Limb (tissue), 2 donors: ENCODE results near the gene CASKIN1.
"Not testable (repeated sequence)": the region's sequence is repeated elsewhere in the genome, so short reads cannot be mapped to it uniquely, and the experiment has no call there.

Experiments
- DNase-seq, 2 donors: peaks; one replicate each; pipeline ENCODE4 v3.0.0-alpha.2; 2016; ENCODE audit errors: extremely low spot score in 2 of 2

The CASKIN1 gene

DNA sequence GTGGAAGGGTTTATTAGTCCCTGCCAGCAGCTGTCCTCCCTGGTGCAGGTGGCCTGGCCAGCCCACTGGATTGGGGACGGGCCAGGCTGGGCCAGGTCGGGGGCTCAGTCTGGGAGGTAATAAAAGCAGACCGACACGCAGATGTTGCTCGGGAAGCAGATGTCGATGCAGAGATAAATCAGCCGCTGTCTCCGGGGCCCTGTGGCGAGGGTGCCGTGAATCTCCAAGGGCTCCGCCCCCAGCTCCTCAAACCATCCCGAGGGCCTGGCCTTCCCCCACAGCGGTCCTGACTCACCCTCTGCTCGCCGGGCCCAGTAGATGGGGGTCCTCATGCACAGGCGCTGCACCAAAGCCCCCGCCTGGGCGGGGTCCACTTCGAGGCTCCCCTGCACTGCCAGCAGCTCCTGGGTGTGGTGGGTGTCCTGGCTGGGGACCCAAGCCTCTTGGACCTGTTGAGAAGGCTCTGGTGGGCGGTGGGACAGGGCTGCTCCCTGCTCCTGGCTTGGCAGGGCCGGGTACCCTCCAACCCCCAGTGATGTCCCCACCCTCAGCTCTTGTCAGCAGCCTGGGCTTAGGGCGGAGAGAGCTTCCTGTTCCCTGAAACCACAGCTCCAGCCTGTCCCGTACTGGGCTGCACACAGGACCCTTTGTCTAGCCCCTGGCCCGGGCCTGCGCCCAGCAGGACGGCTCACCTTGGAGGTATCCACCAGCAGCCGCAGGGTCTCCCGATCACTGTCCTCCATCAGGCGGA, 13.0 kb upstream of the CASKIN1 start:
- no peak for DNase-seq

- DNase-seq: no peak
Observed at GRCh38 chr16:2208772-2209171, 12.4 kb upstream of the CASKIN1 start.

GRCh38 chr16:2208308-2208707, 11.9 kb upstream of the CASKIN1 start:
- no peak for DNase-seq

DNA sequence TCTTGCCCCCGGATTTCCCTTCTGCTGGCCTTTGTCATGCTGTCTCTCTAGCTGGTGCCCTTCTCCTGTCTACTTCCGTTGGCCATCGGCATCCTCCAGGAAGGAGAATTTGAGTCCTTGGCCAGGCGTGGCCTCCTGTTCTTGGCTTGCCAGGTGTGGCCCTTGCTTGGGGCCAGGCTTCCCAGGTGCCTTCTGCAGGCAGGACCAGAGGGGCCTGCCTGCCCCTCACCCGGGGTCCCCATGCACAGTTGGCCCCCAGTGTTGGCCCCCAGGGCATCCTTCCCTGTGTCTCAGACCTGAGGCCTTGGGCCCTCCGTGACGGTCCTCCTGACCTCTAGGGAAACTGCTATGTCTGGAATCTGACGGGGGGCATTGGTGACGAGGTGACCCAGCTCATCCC, 11.5 kb upstream of the CASKIN1 start:
- DNase-seq: no peak

DNA sequence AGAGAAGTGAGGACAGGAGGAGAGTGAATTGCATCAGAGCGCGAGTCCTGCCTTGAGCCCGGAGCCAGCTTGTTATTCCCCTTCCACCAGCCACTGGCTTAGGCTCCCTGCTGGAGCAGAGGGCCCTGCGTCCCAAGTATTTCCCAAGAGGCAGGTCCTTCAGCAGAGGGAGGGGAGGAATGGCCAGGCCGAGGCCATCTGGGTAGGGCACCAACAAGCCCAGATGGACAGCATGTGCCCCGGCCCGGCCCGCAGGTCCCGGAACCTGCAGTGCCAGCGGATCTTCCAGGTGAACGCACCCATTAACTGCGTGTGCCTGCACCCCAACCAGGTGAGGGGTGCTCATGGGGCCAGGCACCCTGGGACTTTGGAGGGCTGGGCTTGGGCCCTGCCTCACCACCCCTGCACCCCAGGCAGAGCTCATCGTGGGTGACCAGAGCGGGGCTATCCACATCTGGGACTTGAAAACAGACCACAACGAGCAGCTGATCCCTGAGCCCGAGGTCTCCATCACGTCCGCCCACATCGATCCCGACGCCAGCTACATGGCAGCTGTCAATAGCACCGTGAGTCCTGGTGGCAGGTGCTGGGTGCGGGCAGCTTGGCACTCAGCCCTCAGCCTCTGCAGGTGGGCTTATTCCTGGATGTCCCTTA, 10.5 kb upstream of the CASKIN1 start:
- DNase-seq: no peak

GRCh38 chr16:2206420-2206779, 10.0 kb upstream of the CASKIN1 start:
- no peak for DNase-seq

DNA sequence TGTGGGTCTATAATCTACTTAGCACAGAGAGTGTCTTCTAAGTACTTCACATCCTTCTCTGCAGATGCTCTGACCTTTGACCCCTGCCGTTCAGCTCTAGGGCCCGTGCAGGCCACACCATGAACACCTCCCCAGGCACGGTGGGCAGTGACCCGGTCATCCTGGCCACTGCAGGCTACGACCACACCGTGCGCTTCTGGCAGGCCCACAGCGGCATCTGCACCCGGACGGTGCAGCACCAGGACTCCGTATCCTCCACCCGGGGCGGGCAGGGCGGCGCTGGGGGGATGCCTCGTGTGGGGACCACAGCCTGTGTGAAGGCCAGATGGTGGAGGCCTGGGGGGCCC, 9.5 kb upstream of the CASKIN1 start:
- peak in 1 of 2 donors; percentile 59 for DNase-seq

GRCh38 chr16:2205104-2205966, 8.9 kb upstream of the CASKIN1 start, which contains the start of gene MLST8:
Gene MLST8, plus strand, starts transcription at chr16:2205454. Its CDS starts 632 bp downstream, at chr16:2206086.
- DNase-seq: peak; percentile 88 to 95

DNA sequence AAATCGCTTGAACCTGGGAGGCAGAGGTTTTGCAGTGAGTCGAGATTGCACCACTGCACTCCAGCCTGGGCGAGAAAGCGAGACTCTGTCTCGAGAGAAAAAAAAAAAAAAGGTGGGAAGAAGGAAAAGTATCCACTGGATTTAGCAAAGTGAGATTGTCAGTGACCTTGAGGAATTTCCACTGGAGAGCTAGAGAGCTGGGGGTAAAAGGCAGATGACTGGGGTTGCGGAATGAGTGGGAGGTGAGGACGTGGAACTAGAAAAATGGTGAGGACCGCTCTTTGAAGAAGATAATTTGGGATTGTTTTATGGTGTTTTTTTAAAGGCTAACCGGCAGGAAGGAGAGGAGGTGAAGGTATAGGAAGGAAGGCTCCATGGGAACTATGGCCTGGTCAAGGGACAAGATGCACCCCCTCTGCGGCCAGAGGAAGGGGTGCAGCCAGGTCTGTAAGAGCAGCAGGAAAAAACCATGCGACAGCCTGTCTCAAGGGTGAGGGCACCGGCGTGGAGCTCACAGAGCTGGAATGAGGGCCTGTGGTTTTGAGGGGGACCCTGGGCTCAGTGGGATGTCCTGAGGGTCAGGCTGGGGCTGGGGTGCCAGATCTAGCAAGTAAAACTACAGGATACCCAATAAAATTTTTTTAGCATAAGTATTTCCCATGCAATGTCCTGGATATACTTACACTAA, 8.2 kb upstream of the CASKIN1 start:
- DNase-seq: no peak

DNA sequence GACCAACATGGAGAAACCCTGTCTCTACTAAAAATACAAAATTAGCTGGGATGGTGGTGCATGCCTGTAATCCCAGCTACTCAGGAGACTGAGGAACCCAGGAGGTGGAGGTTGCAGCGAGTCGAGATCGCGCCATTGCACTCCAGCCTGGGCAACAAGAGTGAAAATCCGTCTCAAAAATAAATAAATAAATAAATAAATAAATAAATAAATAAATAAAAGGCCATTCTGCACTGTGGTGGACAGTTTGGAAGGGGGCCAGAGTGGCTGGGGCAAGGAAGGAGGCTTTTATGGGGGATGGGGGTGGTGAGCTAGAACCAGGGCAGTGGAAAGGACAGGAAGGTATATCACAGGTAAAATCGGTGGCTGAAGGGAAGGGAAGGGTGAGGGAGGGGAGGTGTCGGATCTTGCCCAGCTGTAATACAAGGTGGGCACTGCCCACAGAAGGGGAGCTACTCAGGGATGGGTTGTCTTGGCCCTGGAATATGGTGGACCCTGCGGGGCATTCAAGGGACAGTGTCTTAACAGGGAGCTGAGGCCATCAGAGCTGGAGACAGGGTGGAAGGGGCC, 6.8 kb upstream of the CASKIN1 start:
- DNase-seq: not testable (repeated sequence)

GRCh38 chr16:2200313-2200712, 3.9 kb upstream of the CASKIN1 start:
- no peak for DNase-seq

- no peak for DNase-seq
Observed at GRCh38 chr16:2199621-2200139, 3.3 kb upstream of the CASKIN1 start.

DNA sequence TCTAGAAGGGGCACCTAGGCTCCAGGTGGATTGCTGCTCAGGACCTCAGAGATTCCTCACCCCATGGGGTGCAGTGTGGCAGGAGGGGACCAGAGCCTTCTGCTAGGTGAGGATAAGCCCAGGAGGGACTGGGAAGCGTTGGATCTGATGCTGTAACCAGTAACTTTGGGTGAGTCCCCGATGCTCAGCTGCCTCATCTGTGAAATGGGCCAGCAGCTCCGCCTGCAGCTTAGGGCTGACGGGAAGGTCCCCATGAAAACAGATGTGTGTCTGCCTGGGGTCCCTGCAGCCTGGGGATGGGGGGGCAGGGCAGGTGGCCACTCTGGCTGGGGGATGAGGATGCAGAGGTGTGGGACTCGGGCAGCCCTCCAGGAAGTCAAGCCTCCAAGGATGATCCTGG, 2.7 kb upstream of the CASKIN1 start:
- no peak for DNase-seq

DNA sequence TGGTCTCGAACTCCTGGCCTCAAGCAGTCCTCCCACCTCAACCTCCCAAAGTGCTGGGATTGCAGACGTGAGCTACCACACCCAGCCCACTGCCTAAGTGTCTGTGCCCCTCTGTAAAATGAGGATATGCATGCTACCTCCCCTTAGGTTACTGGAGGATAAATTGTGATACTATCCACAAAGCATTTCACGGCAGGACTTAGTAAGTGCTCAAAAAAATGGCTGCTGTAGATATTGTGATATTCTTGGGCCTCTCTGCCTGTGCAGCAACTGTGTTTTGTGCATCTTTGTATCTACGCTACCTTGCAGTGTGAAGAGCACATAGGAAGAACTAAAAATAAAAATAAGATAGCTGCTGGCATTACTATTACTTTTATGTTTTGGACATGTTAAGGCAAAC, 1.9 kb upstream of the CASKIN1 start:
- DNase-seq: no peak

- no peak for DNase-seq
Observed at GRCh38 chr16:2197765-2198164, 1.4 kb upstream of the CASKIN1 start.

- DNase-seq: no peak
Observed at GRCh38 chr16:2196981-2197511, 641 bp upstream of the CASKIN1 start.

DNA sequence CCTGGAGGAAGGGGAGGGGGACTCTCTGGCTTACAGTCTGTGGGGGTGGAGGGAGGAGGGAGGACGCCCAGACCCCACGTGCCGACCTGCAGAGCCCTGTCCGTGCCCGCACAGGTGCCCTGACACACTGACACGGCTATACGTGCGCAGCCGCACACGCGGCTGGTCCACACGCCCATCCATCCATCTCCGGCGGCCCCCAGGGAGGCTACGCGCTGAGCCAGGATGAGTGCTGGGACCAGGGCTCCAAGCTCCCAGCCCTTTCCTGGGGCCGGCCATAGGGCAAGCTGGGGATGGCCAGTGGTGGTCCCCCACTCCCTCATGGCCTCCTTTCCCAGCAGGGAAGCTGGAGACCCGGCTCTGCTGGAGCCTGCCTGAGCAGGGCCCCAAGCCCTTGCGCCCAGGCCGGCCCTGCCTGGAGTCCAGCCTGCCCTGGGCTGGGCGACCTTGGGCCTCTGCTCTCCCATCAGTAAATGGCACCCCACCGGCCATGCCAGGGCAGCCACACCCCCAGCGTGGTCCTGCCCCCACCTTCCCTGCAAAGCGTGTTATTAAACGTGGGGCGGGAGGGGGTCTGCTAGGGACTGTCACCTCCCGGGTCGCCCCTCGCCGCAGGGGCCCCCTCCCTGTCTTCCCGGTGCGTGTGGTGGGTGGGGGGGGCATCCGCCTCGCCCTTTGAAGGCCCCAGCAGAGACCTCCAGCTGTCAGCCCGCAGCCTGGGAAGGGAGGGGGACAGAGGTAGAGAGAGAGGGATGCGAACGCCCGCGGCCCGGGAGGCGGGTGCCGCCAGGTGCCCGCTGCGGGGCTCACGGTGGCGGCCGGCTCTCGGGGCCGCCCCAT, 863 bp downstream of the CASKIN1 start:
- no peak for DNase-seq

GRCh38 chr16:2194852-2195321, 1.5 kb downstream of the CASKIN1 start:
- DNase-seq: peak in 1 of 2 donors; percentile 60

DNA sequence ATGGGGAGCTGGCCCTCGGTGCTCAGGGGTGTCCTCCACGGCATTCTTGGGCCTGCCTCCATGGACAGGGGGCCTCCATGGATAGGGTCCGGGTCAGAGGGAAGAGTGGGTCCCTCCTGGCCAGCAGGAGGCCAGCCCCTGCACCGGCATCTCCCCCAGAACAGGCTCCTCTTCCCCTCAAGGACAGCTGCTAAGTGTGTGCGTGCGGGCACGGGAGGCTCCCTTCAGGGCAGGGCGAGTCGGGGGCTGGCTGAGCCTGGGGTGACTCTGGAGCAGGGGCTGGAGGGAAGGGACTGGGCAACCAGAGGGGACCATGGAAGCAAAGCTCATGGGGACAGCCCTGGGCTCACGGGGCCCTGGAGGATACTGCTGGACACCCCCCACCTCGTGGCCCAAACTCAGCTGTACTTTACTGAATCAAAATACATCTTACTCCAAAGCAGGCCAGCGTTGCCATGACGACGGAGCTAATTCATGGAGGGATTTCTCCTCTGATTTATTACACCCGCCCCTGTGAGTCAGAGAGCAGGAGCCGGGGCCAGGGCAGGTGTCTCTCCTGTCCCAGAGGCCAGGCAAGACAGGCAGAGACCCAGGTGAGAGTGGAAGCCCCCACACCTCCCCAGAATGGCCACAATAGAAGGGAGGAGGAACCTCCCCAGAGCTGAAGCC, 2.1 kb downstream of the CASKIN1 start:
- DNase-seq: no peak

DNA sequence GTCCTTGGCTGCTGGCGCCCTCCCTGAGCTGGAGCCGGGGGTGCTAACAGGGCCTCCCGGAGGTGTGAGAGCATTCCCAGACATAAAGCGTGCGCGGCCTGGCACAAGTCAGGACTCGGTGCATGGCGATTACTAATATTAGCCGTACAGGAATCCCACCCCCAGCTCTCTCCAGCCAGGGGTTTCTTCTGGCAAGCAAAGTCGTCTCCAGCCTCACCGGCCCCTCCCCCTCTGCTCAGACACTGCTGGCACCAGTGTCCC, 5.0 kb downstream of the CASKIN1 start:
- DNase-seq: no peak
